Measurements from ENCODE around the gene ZNF85.
"Not testable (repeated sequence)": the region's sequence is repeated elsewhere in the genome, so short reads cannot be mapped to it uniquely, and the experiment has no call there.

Gene ZNF85

DNA sequence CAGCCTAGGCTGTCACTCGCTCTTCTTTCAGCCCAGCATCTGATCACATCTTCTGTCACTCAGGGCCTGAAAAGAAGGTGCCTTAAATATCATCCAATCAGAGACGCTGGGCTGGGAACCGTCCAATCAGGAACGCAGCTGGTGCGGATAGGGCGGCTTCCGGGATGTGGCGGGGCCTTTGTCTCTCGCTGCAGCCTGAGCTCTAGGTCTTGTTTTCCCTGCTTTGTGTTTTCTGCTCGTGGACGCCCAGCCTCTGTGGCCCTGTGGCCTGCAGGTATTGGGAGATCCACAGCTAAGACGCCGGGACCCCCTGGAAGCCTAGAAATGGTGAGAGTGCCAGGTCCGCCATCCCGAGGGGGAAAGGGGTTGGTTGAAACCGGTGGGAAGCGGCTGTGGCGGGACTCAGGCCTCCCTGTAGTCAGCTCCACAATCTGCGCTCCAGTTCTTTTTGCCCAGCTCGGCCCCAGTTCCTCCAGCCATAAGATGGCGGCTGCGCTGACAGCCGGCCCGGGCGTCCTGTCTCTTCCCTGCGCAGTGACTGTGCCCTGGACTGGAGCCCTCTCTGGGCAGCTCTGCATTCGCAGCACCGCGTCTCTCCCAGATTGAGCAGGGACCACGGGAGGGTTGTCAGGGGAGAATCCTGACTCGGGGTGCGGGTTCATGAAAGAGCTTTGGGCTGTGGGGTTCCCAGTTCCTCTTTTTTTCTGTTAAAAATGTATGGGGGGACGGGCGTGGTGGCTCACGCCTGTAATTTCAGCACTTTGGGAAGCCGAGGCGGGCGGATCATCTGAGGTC is at the start of gene ZNF85:
Gene ZNF85, plus strand, starts transcription at position 175 of the 795 bp plus-strand sequence. Its CDS starts 150 bp downstream, at position 325.
- FAIRE-seq (peak; percentile 69), DNase-seq (ENCODE audit: insufficient read length, low spot score) (peak; percentile 76)

DNA sequence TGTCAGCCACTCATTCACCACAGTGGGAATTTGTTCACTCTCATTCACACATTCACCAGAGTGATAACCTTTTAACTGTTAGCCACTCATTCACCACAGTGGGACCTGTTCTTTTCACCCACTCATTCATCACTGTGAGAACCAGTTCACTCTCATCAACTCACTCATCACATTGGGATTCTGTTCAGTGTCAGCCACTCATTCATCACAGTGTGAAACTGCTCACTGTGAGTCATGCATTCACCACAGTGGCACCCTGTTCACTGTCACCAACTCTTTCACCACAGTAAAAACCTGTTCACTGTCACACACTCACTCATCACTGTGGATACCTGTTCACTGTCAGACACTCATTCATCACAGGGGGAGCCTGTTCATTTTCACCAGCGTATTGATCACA is 43.5 kb upstream of the ZNF85 start:
- DNase-seq (ENCODE audit: insufficient read length, low spot score) (no peak), FAIRE-seq (peak; percentile 52)

DNA sequence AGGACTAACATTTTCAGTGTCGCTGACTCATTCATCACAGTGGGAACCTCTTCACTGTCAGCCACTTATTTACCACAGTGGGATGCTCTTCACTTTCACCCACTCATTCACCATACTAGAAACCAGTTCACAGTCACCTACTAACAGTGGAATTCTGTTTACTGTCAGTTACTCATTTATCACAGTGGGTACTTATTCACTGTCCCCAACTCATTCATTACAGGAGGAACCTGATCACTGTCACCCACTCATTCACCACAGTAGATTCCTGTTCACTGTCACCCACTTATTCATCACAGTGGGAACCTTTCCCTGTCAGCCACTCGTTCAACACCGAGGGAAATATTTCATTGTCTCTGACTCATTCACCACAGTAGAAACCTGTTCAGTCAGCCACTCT is 10.1 kb upstream of the ZNF85 start:
- DNase-seq (ENCODE audit: insufficient read length, low spot score) (no peak), FAIRE-seq (no peak)

DNA sequence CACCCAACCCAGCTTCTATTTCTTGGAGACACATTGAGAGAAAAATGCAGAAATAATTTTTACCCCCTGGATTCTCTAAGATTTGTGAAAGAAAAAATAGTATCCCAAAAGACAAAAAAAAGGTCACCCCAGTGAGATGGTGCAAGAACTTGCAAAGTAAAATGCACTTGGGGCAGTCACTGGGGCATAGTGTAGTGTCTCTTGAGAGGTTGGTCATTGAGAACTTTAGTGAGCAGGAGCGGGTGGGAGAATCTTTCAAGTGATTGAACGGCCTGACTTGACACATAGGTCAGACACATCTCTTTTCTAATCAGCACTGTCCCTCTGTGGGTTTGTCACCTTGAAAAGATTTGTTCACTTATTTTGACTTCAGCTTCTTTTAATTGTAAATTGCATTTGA is 2.4 kb downstream of the ZNF85 start:
- no peak for FAIRE-seq
- DNase-seq (ENCODE audit: insufficient read length, low spot score): no peak

DNA sequence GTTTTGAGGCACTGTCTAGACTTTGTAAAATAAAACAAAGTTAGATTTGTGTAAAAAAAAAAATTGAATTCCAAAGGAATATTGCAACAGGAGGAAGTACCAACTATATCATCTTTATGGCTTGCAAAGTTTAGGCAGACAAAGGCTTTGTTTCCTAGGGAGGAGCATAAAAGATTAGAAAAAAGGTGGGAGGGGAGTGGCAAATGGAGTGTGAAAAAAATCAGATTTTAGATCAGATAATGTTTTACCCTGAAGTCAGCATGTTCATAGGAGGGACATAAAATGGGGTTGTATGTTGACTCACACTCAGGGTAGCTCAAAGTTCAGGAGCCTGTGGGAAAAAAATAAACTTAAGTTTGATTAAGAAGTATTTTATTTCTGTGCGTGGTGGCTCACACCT is 3.7 kb downstream of the ZNF85 start:
- DNase-seq (ENCODE audit: insufficient read length, low spot score) (no peak), FAIRE-seq (no peak)

DNA sequence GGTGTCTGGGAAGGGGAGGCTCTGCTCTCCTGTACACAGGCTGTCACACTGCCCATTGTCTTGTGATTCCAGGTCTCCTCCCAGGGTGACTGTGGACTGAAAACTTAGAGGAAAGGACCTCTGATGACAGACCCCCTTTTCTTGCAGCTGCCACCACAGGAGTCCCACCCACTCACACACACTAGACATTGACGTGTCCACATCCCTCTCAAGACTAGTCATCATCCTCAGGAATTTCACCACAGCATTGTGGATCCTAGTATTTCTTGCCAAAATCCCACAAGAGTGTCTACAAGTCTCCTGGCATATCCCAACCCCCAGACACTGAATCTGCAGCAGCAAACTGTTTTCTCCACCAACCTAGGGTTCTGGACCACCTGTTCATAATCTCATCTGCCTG is 5.3 kb downstream of the ZNF85 start:
- FAIRE-seq: no peak
- DNase-seq (ENCODE audit: insufficient read length, low spot score): peak; percentile 7

DNA sequence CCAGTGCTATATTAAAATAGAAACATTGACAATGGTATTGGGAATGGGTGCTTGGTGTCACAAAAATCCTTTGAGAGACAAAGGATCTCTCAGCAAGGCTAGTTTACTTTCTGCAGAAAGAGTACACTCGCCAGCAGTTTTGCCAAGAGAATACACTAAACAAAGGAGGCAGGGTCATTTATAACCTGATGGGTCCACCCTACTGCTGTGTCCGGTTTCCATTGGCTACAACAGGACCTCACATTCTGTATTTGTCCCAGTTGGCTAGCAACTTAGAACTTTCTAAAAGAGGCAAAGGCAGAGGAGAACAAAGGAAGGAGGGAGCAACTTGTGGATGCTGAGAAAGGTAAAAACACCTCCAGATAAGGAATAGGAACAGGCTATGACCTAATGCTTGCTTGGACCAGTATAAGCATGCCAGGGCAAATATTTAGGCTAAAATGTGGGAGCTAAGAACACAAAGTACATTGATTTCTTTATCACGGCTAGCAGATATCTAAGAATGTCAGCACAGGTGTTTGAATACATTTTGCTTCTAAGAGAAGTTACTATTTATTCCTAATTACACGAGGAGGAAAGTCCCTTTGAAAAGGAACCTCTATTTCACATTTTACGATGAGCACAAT is 13.4 kb downstream of the ZNF85 start:
- not testable (repeated sequence) for FAIRE-seq; DNase-seq (ENCODE audit: insufficient read length, low spot score)

DNA sequence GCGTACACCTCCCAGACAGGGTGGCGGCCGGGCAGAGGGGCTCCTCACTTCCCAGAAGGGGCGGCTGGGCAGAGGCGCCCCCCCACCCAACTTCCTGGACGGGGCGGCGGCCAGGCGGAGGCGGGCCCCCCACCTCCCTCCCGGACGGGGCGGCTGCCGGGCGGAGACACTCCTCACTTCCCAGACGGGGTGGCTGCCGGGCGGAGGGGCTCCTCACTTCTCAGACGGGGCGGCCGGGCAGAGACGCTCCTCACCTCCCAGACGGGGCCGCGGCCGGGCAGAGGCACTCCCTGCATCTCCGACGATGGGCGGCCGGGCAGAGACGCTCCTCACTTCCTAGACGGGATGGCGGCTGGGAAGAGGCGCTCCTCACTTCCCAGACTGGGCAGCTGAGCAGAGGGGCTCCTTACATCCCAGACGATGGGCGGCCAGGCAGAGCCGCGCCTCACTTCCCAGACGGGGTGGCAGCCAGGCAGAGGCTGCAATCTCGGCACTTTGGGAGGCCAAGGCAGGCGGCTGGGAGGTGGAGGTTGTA is 29.6 kb downstream of the ZNF85 start:
- not testable (repeated sequence) for DNase-seq (ENCODE audit: insufficient read length, low spot score)

DNA sequence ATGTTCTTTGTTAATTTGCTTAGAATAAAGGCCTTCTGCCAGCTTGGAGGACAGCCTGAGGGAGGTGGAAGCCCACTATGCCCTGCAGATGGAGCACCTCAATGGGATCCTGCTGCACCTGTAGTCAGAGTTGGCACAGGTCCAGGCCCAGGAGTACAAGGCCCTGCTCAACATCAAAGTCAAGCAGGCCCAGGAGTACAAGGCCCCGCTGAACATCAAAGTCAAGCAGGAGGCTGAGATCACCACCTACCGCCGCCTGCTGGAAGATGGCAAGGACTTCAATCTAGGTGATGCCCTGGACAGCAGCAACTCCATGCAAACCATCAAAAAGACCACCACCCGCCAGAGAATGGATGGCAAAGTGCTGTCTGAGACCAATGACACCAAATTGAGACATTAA is 41.7 kb downstream of the ZNF85 start:
- FAIRE-seq: no peak
- DNase-seq (ENCODE audit: insufficient read length, low spot score): no peak

More for the DNA sequence above, 29.6 kb downstream of the ZNF85 start:
- not testable (repeated sequence) for FAIRE-seq

DNA sequence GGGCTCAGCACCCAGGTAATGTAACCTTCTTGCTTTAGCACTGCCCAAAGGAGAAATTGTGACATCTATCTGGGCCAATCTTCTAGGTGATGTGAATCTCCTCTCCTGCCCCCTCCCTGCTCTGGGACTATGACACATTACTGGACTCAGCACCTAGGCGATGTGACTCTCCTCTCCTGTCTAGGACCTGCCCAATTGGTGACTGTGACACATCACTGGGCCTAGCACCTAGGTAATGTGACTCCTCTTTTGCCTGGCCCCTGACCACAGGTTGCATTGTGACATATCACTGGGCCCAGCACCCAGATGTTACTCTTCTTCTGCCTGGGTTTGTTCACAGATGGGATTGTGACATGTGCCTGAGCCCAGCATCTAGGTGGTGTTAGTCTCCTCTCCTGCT is 45.0 kb downstream of the ZNF85 start:
- FAIRE-seq (no peak), DNase-seq (ENCODE audit: insufficient read length, low spot score) (no peak)

DNA sequence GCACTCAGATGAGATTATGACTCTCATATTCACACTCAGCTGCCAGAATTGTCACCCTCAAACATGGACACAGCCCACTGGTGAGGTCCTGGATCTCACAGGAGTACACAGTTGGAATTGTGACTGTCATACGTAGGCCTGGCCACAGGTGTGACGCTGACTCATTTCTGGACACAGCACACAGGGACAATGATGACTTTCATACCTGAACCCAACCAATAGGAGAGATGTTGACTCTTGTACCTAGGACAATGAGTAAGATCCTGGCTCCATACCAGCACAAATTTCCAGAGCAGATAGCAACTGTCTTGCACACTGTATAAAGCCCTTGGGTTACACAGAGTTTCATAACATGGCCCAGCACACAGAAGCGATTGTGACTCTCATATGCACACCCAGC is 46.4 kb downstream of the ZNF85 start:
- FAIRE-seq: no peak

DNA sequence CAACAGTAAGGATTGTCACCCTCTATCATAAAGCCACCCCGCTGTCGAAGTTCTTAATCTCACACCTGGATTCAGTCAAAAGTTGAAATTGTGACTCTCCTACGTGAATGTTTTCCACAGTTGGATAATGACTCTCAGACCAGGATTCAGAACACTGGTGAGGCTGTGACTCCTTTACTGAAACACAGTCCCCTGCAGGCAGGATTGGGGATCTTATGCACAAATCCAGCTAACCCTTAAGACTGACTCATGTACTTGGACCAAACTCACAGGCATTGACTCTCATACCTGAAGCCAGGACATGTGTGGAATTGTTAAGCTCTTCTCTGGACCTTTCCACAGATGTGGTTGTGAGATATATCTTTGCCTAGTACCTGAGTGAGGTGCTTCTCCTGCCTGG is 46.8 kb downstream of the ZNF85 start:
- DNase-seq (ENCODE audit: insufficient read length, low spot score) (no peak), FAIRE-seq (no peak)

More for the DNA sequence above, 46.4 kb downstream of the ZNF85 start:
- DNase-seq (ENCODE audit: insufficient read length, low spot score): no peak

DNA sequence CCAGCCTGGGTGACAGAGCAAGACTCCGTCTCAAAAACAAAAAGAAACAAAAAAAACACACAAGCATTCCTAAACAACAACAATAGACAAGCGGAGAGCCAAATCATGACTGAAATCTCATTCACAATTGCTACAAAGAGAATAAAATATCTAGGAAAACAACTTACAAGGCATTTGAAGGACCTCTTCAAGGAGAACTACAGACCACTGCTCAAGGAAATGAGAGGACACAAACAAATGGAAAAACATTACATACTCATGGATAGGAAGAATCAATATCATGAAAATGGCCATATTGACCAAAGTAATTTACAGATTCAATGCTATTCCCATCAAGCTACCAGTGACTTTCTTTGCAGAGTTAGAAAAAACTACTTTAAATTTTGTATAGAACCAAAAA is 69.7 kb downstream of the ZNF85 start:
- not testable (repeated sequence) for DNase-seq (ENCODE audit: insufficient read length, low spot score); FAIRE-seq

DNA sequence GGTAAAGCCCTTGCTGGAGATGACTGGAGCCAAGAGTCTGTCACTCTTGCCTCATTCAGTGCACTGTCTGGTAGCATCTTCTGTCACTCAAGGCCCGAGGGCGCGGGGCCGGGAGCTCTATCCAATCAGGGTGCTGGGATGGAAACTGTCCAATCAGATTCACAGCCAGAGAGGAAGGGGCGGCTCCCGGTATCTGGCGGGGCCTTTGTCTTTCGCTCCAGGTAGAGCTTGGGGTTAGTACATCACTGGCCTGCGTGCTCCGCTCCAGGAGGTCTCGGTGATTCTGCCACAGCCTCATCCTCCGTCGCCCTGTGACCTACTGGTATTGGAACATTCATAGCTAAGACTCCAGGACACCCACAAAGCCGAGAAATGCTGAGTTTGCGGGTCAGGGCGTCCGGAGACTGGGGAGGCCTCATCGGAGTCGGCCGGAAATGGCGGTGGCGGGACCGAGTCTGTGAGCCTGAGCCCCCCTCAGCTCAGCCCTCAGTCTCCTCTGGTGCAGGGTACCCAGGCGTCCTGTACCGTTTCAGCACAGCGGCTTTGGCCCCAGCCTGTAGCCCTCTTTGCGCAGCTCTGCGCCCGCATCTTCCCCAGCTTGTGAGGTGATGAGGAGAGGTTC is 76.8 kb downstream of the ZNF85 start:
- DNase-seq (ENCODE audit: insufficient read length, low spot score): peak; percentile 26
- no peak for FAIRE-seq

Measured in HTR-8/SVneo (cell line).